Skin epidermis (tissue), 12 donors: ENCODE data around the gene GLYR1.

ENCODE experiments used
- H3K27ac ChIP-seq, 21 experiments: fragments of 200-600 bp; sonication (generic) in 11 of 21; one replicate each; pipeline ENCODE4 v1.5.0; 2020; ENCODE audit warnings: mild to moderate bottlenecking in 3 of 21, inconsistent platforms in 2 of 21, moderate library complexity in 2 of 21
- H3K4me3 ChIP-seq, 7 experiments: fragments of 200-600 bp; sonication (generic) in 2 of 7; one replicate each; pipeline ENCODE4 v1.5.0; 2020; ENCODE audit warnings: inconsistent platforms in 2 of 7, mild to moderate bottlenecking in 2 of 7, moderate library complexity in 1 of 7

GLYR1 gene

GRCh38 chr16:4882000-4882632 lies 35.0 kb upstream of the GLYR1 start:
- Histone ChIP-seq H3K4me3 (no peak overlapping the region), H3K27ac (peak overlapping the region in 2 of 21 experiments; percentile 26 to 34)

- H3K4me3 ChIP-seq = no peak overlapping the region
- H3K27ac ChIP-seq = peak overlapping the region in 1 of 21 experiments; percentile 18
Observed at GRCh38 chr16:4880006-4880580, 33.0 kb upstream of the GLYR1 start.

GRCh38 chr16:4879049-4879448 lies 32.0 kb upstream of the GLYR1 start:
- H3K4me3 ChIP-seq = no peak overlapping the region
- H3K27ac ChIP-seq = no peak overlapping the region

GRCh38 chr16:4877380-4877685 lies 30.2 kb upstream of the GLYR1 start:
- Histone ChIP-seq H3K4me3 (no peak overlapping the region), H3K27ac (peak overlapping the region in 3 of 21 experiments; percentile 7 to 47 (median 31))

GRCh38 chr16:4876646-4877379 lies 29.7 kb upstream of the GLYR1 start:
- peak overlapping the region in 3 of 21 experiments; percentile 7 to 47 (median 31) for H3K27ac ChIP-seq

GRCh38 chr16:4874666-4875065 lies 27.6 kb upstream of the GLYR1 start:
- no peak overlapping the region for H3K27ac ChIP-seq
- H3K4me3 ChIP-seq = no peak overlapping the region

More at GRCh38 chr16:4876646-4877379, 29.7 kb upstream of the GLYR1 start:
- H3K4me3 ChIP-seq = no peak overlapping the region

- Histone ChIP-seq H3K4me3 (no peak overlapping the region), H3K27ac (no peak overlapping the region)
Observed at GRCh38 chr16:4873091-4873490, 26.0 kb upstream of the GLYR1 start.

- Histone ChIP-seq H3K27ac (no peak overlapping the region), H3K4me3 (no peak overlapping the region)
Observed at GRCh38 chr16:4871071-4871470, 24.0 kb upstream of the GLYR1 start.

- H3K27ac ChIP-seq = no peak overlapping the region
- no peak overlapping the region for H3K4me3 ChIP-seq
Observed at GRCh38 chr16:4870138-4870671, 23.1 kb upstream of the GLYR1 start.

GRCh38 chr16:4869147-4869805 lies 22.2 kb upstream of the GLYR1 start:
- H3K27ac ChIP-seq = peak overlapping the region in 1 of 21 experiments; percentile 8

GRCh38 chr16:4868535-4868934 lies 21.4 kb upstream of the GLYR1 start:
- Histone ChIP-seq H3K27ac (peak overlapping the region in 1 of 21 experiments; percentile 8), H3K4me3 (no peak overlapping the region)

More at GRCh38 chr16:4869147-4869805, 22.2 kb upstream of the GLYR1 start:
- H3K4me3 ChIP-seq = no peak overlapping the region

GRCh38 chr16:4868026-4868425 lies 20.9 kb upstream of the GLYR1 start:
- H3K4me3 ChIP-seq = no peak overlapping the region
- H3K27ac ChIP-seq = no peak overlapping the region

GRCh38 chr16:4866586-4866985 lies 19.5 kb upstream of the GLYR1 start:
- no peak overlapping the region for H3K4me3 ChIP-seq
- no peak overlapping the region for H3K27ac ChIP-seq

- H3K4me3 ChIP-seq = no peak overlapping the region
- no peak overlapping the region for H3K27ac ChIP-seq
Observed at GRCh38 chr16:4865231-4865860, 18.3 kb upstream of the GLYR1 start.

- Histone ChIP-seq H3K4me3 (no peak overlapping the region), H3K27ac (no peak overlapping the region)
Observed at GRCh38 chr16:4864728-4865127, 17.6 kb upstream of the GLYR1 start.

- H3K27ac ChIP-seq = no peak overlapping the region
Observed at GRCh38 chr16:4862639-4863038, 15.6 kb upstream of the GLYR1 start.

GRCh38 chr16:4860727-4861342 lies 13.7 kb upstream of the GLYR1 start:
- Histone ChIP-seq H3K4me3 (no peak overlapping the region), H3K27ac (peak overlapping the region in 4 of 21 experiments; percentile 10 to 39 (median 26))

More at GRCh38 chr16:4862639-4863038, 15.6 kb upstream of the GLYR1 start:
- no peak overlapping the region for H3K4me3 ChIP-seq

GRCh38 chr16:4859900-4860255 lies 12.8 kb upstream of the GLYR1 start:
- H3K27ac ChIP-seq = peak overlapping the region in 4 of 21 experiments; percentile 19 to 39 (median 28)
- no peak overlapping the region for H3K4me3 ChIP-seq

GRCh38 chr16:4859190-4859899 lies 12.3 kb upstream of the GLYR1 start:
- Histone ChIP-seq H3K27ac (peak overlapping the region in 5 of 21 experiments; percentile 19 to 50 (median 25)), H3K4me3 (no peak overlapping the region)
